Endometrium (tissue), 2 donors: ENCODE results near the gene IRF3.

Experiments
- FAIRE-seq: peaks from 2 replicates; lab custom pipeline; 2012; peaks lifted over from hg19 to GRCh38; lab: Jason Lieb, UNC
- donor health status: control.
- donor health status: control.

The IRF3 gene

GRCh38 chr19:49666120-49666444, 425 bp upstream of the IRF3 start:
- no peak for FAIRE-seq

GRCh38 chr19:49665036-49665350, 664 bp downstream of the IRF3 start:
- FAIRE-seq = no peak

- FAIRE-seq = no peak
These were observed 1.3 kb downstream of the IRF3 start for GRCh38 chr19:49664171-49665035.

- FAIRE-seq = no peak
These were observed 2.4 kb downstream of the IRF3 start for GRCh38 chr19:49663224-49663623.

- FAIRE-seq = no peak
These were observed 3.6 kb downstream of the IRF3 start for GRCh38 chr19:49662011-49662410.

DNA sequence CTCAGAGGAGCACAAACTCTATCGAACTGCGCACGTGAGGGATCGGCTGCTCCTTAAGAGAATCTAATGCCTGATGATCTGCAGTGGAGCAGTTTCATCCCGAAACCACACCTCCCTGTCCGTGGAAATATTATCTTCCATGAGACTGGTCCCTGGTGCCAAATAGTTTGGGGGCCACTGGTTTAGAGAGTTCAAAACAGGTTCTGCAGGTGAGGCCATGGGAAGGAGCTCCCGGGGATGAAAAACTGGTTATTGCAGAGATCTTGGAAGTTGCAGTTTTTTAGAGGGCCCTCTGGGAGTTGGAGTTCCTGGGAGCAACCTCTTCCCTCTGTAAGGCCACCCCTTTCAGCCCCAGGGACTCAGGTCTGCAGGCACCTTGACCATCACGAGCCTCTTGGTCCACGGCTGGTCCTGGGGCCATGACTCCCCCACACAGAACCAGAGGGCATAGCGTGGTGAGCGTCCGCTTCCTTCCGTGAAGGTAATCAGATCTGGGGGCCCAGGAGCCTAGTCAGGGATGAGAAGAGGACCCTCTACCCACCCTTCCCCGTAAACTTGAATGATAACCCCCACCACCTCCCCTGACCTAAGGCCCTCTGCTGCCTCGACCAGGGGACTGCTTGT, 5.2 kb downstream of the IRF3 start:
- FAIRE-seq = no peak

GRCh38 chr19:49658566-49659442, 6.9 kb downstream of the IRF3 start:
- no peak for FAIRE-seq

- no peak for FAIRE-seq
These were observed 7.5 kb downstream of the IRF3 start for GRCh38 chr19:49658139-49658517.

GRCh38 chr19:49657493-49658138, 8.0 kb downstream of the IRF3 start:
- no peak for FAIRE-seq

DNA sequence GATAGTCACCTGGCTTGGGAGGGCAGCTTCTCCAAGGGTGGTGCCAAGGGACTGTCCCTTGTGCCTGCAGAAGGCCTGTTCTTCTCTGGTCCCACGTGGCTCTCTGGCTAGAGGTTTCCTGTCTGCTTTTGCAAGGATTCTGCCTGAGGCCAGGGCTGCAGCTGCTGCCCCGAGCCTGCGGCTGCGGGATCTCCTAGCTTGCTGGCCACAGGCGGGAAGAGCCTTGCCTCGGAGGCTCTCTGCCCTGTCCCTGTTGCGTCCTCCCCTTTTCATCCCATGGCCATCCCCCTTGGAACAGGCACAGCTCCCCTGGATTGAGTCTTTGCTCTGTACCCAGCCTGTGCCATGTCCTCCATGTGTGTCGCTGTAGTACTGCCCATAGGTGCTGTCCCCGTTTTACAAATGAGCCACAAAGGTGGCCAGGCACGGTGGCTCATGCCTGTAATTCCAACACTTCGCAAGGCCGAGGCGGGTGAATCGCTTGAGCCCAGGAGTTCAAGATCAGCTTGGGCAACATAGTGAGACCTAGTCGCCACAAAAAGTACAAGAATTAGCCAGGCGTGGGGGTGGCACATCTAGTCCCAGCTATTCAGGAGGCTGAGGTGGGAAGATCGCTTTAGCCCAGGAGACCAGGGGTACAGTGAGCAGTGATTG, 9.1 kb downstream of the IRF3 start:
- FAIRE-seq = no peak

DNA sequence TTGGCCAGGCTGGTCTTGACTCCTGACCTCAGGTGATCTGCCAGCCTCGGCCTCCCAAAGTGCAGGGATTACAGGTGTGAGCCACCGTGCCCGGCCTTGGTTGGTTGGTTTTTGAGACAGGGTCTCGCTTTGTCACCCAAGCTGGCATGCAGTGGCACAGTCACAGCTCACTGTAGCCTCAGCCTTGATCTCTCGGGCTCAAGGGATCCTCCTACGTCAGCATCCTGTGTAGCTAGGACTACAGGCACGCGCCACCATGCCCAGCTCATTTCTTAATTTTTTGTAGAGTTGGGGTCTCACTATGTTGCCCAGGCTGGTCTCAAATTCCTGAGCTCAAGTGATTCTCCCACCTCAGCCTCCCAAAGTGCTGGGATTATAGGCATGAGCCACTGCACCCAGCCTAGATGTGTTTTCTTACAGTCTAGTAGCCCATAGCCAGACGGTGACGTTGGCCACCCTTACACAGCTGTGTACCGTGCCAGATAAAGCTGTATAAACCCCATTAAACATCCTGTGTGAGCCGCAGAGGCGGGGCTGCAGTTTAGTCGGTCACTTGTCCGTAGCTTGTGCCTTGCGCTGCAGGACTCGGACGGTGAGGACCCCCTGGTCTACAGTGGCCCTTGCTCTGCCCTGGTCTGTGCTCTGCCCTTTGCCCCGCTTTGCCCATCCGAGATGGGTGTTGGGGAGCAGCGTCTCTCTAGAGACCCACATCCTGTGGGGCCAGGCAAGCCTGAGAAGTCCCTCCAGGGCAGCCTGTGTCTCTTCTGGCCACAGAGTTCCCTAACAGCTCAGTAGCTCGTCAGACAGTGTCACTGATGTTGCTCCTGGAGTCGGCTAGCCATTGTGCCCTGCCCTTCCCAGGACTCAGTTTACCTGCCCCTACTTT, 9.8 kb downstream of the IRF3 start:
- no peak for FAIRE-seq

GRCh38 chr19:49654581-49654980, 11.1 kb downstream of the IRF3 start:
- FAIRE-seq = no peak

- no peak for FAIRE-seq
These were observed 12.2 kb downstream of the IRF3 start for GRCh38 chr19:49653466-49653806.

- no peak for FAIRE-seq
These were observed 12.8 kb downstream of the IRF3 start for GRCh38 chr19:49652551-49653465.

DNA sequence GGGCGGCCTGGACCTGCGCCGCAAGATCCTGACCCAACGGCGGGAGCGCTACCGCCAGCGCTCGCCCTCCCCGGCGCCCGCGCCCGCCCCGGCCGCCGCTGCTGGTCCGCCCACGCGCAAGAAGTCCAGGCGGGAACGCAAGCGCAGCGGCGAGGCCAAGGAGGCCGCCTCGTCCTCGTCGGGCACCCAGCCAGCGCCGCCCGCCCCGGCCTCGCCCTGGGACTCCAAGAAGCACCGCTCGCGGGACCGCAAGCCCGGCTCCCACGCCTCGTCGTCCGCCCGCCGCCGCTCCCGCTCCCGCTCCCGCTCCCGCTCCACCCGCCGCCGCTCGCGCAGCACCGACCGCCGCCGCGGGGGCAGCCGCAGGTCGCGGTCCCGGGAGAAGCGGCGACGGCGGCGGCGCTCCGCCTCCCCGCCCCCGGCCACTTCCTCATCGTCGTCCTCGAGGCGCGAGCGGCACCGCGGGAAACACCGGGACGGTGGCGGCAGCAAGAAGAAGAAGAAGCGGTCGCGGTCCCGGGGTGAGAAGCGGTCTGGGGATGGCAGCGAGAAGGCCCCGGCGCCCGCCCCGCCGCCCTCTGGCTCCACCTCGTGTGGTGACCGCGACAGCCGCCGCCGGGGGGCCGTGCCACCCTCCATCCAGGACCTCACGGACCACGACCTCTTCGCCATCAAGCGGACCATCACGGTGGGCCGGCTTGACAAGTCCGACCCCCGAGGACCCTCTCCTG, 13.7 kb downstream of the IRF3 start:
- FAIRE-seq = no peak

GRCh38 chr19:49651029-49651819, 14.4 kb downstream of the IRF3 start:
- no peak for FAIRE-seq

- no peak for FAIRE-seq
These were observed 19.1 kb downstream of the IRF3 start for GRCh38 chr19:49646586-49646985.

DNA sequence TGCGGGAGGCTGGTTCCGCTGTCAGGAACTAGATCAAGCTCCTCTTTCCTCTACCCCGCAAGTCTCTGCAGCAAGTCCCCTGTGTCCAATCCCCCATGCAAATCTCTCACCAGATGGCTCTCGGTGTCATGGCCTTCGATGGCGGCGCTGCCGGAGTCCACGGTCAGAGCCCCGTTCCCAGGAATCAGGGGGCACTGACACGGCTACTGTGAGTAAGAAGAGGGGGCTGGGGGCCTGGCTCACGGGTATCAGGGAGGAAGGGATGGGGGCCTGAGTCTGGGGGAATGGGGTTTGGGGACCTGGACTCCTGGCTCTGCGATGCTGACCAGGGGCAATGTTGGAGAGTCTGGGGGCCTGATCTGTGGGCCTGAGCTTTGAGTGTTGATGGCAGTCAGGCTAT, 19.7 kb downstream of the IRF3 start:
- FAIRE-seq = no peak

- no peak for FAIRE-seq
These were observed 20.1 kb downstream of the IRF3 start for GRCh38 chr19:49645592-49645991.
